Cardiac fibroblast (primary cell): ENCODE results near the gene HELZ2.

Source experiments
- DNase-seq, 2 donors: peaks; one replicate each; pipeline versions ENCODE4 v3.0.0 to v3.0.0-alpha.2; 2010; ENCODE audit warnings: low read depth in 2 of 2
- H3K4me3 ChIP-seq, 2 donors: replicated peaks in 1 of 2; 1 replicate in 1 of 2; 2 replicates in 1 of 2; pipeline ENCODE4 v1.5.1; 2011; ENCODE audit warnings: low read depth in 2 of 2, low read length in 2 of 2, mild to moderate bottlenecking in 2 of 2, moderate library complexity in 1 of 2
- TF ChIP-seq, protein P1 (sequence below): IDR thresholded peaks from one replicate; pipeline ENCODE4 v1.5.1; 2011; ENCODE audit warnings: low read depth, mild to moderate bottlenecking, low read length, inconsistent platforms

Gene HELZ2

DNA sequence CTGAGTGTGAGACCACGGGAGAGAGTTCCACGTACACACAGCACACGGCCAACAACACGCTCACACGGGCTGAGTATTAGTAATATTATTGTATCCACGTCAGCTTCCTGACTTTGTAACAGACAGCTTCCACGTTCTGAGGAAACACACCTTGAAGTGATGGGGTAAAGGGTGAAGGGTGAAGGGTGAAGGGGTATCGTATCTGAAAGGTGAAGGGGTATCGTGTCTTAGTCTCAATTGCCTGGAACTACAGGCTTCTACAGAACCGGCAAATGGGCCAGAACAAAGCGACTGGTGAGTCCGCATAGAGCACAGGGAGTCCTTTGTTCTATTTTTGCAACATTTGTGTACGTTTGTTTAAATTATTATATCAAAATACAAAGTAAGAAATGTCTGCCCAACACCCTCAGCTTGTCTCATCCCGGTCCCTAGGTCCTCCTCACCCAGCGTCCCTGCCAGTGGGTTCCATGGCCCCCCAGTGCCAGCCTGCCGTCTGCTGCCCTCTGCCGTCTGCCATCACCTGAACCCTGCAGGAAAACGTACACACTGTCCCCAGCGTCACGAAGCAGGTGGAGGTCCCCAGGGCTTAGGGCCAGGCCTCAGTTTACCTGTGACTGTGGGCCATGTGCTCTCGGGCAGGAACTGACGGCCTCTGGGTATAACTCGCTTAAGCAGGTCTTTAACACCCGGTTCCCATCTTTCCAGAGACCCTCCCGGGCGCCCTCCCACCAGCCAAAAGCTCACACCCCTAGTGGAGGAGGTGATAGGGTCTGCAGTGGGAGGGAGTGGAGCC lies 4.4 kb upstream of the HELZ2 start:
- no peak overlapping the region for H3K4me3 ChIP-seq
- DNase-seq: no peak
- TF ChIP-seq, protein P1, sequence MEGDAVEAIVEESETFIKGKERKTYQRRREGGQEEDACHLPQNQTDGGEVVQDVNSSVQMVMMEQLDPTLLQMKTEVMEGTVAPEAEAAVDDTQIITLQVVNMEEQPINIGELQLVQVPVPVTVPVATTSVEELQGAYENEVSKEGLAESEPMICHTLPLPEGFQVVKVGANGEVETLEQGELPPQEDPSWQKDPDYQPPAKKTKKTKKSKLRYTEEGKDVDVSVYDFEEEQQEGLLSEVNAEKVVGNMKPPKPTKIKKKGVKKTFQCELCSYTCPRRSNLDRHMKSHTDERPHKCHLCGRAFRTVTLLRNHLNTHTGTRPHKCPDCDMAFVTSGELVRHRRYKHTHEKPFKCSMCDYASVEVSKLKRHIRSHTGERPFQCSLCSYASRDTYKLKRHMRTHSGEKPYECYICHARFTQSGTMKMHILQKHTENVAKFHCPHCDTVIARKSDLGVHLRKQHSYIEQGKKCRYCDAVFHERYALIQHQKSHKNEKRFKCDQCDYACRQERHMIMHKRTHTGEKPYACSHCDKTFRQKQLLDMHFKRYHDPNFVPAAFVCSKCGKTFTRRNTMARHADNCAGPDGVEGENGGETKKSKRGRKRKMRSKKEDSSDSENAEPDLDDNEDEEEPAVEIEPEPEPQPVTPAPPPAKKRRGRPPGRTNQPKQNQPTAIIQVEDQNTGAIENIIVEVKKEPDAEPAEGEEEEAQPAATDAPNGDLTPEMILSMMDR: no peak

DNA sequence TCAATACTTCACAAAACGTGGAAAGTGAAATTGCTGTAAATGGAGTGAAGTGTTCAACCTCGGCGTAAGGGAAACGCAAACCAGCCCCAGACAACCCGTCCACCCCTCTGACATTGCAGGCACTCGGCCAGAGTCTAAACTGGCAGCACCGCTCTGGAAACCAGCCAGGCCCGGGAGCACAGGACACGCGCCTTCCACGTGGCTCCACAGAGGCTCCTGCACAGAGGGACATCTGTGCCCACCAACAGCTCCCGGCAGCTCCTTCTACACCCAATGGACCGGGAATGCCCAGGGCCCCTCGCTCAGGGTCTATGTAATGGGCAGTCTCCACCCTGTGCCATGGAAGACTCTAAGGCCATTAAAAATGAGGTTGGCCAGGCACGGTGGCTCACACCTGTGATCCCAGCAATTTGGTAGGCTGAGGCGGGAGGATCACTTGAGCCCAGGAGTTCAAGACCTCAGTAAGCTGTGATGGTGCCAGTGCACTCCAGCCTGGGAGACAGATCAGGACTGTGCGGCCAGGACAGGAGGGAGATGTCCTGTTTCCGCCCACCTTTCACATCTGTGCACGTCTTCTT lies 3.4 kb upstream of the HELZ2 start:
- DNase-seq: no peak
- no peak overlapping the region for H3K4me3 ChIP-seq
- TF ChIP-seq, protein P1: no peak

DNA sequence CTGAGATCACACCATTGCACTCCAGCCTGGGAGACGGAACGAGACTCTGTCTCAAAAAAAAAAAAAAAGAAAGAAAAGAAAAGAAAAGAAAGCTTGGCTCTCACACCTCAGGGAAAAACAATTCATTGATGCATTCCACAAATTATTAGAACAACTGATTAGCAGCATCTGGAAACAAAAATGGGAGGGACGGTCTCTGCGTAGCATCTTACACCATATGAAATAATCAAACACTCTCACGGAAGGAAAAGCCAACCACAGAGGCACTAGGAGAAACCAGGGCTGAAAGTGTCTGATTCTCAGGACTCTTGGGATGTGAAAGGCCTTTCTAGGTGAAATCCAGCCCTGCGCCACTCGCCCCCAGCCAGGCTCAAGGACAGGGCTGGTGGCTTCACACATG lies 2.3 kb upstream of the HELZ2 start:
- no peak overlapping the region for H3K4me3 ChIP-seq
- TF ChIP-seq, protein P1: no peak
- no peak for DNase-seq

DNA sequence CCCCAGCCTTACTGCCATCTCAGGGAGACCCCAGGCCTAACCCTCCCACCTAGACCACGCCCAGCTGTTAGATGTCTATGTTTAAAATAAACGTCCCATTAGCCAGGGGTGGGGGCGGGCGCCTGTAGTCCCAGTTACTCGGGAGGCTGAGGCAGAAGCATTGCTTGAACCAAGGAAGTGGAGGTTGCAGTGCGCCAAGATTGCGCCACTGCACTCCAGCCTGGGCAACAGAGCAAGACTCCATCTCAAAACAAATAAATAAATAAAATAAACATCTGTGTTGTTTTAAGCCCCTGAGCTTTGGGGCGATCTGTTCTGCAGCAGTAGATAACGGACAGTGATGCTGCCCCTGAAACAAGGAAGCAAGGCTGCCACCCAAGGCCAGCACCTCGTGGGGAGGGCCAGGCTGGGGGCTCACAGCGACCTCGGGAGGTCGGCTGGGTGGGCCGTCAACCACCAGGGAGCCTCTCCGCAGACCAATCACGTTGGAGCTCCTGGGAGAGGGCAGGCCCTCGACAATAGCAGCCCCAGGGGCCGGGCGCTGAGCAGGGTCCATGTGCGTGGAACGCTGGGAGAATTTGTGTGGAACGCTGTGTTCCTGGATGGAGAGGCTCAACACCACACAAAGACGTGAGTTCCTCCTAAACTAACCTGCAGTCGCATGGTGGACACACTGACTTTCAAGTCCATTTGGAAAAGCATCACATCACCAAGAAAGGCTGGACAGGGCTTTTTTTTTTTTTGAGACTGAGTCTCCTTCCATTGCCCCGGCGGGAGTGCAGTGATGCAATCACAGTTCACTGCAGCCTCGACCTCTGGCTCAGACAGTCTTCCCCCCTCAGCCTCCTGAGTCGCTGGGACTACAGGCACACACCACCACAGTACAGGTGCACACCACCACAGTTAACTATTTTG lies 1.0 kb upstream of the HELZ2 start:
- TF ChIP-seq, protein P1: no peak
- no peak overlapping the region for H3K4me3 ChIP-seq
- peak; percentile 36 to 66 for DNase-seq

DNA sequence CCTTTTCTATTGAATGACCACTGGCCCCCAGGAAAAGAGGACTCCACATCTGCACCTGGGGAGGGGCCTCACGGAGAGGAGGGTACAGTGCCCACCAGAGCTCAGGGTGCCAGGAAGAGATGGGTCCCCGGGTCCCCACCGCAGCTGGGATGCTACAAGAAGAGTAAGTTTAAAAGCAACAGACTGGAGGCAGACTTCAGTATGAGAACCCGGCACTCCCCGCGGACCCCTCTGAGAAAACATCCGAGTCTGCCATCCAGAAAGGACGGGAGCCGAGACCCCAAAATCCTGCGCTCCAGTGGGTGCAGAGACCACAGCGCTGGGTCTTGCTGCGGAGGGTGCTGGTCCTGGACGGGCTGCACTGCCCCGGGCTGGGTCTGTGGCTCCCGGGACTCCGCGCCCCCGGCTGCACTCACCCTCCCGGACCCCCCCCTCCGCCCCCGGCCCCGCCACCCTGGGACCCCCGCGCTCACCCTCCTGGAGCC lies 350 bp downstream of the HELZ2 start:
- DNase-seq: no peak
- H3K4me3 ChIP-seq: peak overlapping the region; percentile 78 to 84
- TF ChIP-seq, protein P1: no peak

DNA sequence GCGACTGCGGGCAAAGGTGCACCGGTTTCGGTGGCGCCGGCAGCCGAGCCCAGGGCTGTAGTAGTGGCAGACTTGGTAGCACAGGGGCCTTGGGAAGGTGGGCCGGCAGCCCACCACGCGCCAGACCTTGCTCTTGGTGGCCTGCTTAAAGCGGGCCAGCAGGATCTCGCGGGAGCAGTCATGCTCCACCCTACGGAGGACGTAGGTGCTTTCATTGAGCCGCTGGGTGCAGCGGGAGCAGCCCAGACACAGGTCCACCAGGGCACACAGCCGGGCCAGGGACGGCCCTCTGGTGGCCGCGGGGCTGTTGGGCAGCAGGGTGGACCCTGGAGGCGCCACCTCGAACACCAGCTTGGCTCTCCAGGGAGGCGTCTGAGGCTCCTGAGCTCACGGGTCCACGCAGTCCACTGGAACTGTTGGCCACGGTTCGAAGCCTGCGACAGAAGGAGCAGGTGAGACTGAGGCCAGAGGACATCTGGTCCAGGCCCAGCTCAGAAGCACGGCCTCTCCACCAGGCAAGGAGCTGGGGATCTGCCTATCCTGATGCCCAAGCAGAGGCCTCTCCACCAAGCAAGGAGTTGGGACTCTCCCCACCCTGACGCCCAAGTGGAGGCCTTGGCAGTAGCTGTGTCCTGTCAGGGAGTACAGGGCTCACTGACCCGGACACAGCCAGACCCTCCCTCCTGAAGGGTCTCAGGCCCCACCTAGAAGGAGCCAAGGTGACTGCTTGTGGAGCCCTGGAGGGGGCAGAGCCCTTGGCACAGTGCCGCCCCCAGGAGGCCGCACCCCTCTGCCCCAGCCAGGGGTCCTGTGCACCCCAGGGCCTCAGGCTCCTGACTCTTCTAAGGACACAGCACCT lies 1.0 kb downstream of the HELZ2 start:
- TF ChIP-seq, protein P1: peak; percentile 13
- peak overlapping the region; percentile 78 to 84 for H3K4me3 ChIP-seq
- DNase-seq: no peak
